NK-92 (cell line): ENCODE data around the gene HSD17B14.
"Not testable (repeated sequence)": the region's sequence is repeated elsewhere in the genome, so short reads cannot be mapped to it uniquely, and the experiment has no call there.

Source experiments
- DNase-seq: peaks from one replicate; lab custom pipeline; 2025; ENCODE audit not compliant: unreplicated experiment; lab: John Stamatoyannopoulos, UW

Gene HSD17B14

DNA sequence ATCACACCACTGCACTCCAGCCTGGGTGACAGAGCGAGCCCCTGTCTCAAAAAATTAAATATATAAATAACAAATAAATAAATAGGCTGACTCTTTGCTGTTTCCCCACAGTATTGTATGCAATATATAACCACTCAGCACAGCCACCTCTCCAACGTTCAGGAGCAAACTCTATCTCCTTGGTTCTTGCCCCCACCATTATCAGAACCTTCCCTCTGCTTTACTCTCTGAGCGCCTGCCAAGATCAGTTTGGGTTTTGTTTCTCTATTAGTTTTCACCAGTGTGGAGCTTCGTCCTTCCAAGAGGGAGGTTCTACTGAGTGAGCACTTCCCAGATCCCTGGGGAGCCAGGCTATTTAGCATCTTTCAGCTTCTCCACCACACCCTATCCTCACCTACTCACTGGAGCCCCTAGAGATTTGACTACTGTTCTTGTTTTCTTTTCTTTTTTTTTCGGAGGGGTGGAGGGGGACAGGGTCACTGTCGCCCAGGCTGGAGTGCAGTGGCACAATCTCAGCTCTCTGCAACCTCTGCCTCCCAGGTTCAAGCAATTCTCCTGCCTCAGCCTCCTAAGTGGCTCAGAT, 68.0 kb downstream of the HSD17B14 start:
- not testable (repeated sequence) for DNase-seq

DNA sequence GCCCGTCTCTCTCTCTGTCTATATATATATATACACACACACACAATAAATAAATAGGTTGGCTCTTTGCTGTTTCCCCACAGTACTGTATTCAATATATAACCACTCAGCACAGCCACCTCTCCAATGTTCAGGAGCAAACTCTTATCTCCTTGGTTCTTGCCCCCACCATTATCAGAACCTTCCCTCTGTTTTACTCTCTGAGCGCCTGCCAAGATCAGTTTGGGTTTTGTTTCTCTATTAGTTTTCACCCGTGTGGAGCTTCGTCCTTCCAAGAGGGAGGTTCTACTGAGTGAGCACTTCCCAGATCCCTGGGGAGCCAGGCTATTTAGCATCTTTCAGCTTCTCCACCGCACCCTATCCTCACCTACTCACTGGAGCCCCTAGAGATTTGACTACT, 70.5 kb downstream of the HSD17B14 start:
- not testable (repeated sequence) for DNase-seq
